Effector memory CD4-positive, alpha-beta T cell (primary cell): ENCODE data around the gene MPPED2.

Experiments
- DNase-seq, 3 donors: peaks; one replicate each; pipeline ENCODE4 v3.0.0-alpha.2; 2020
- H3K27ac ChIP-seq: 2 replicates; pipeline ENCODE4 v1.7.0; 2013; ENCODE audit warnings: mild to moderate bottlenecking, low read length, moderate library complexity; ENCODE audit not compliant: insufficient read depth, poor library complexity, severe bottlenecking
- H3K27me3 ChIP-seq: replicated peaks from 2 replicates; pipeline ENCODE4 v1.7.0; 2013; ENCODE audit warnings: mild to moderate bottlenecking, low read length; ENCODE audit not compliant: insufficient read depth, control insufficient read depth, poor library complexity, severe bottlenecking
- H3K36me3 ChIP-seq: 2 replicates; pipeline ENCODE4 v1.7.0; 2013; ENCODE audit warnings: mild to moderate bottlenecking, low read length, moderate library complexity; ENCODE audit not compliant: control insufficient read depth, insufficient read depth
- H3K4me1 ChIP-seq: 2 replicates; pipeline ENCODE4 v1.7.0; 2013; ENCODE audit warnings: low read length, mild to moderate bottlenecking; ENCODE audit not compliant: control insufficient read depth, insufficient read depth, poor library complexity, severe bottlenecking
- H3K4me3 ChIP-seq: 2 replicates; pipeline ENCODE4 v1.7.0; 2013; ENCODE audit warnings: low read length, low read depth, mild to moderate bottlenecking; ENCODE audit not compliant: insufficient read depth, poor library complexity, severe bottlenecking
- H3K9me3 ChIP-seq: 2 replicates; pipeline ENCODE4 v1.7.0; 2013; ENCODE audit warnings: mild to moderate bottlenecking, low read length, moderate library complexity; ENCODE audit not compliant: control insufficient read depth

MPPED2 gene

GRCh38 chr11:30364837-30365482, 221.2 kb downstream of the MPPED2 start:
- no peak overlapping the region for H3K27ac ChIP-seq
- H3K4me3 ChIP-seq, result no peak overlapping the region
- DNase-seq, result no peak
- no peaks in the 10 kb centered on the region for H3K36me3 ChIP-seq
- no peaks in the 10 kb centered on the region for H3K9me3 ChIP-seq
- H3K27me3 ChIP-seq, result no peaks in the 10 kb centered on the region
- H3K4me1 ChIP-seq, result no peaks in the 10 kb centered on the region

- no peaks in the 10 kb centered on the region for H3K4me1 ChIP-seq
These were observed 221.9 kb downstream of the MPPED2 start for GRCh38 chr11:30364139-30364836.

DNA sequence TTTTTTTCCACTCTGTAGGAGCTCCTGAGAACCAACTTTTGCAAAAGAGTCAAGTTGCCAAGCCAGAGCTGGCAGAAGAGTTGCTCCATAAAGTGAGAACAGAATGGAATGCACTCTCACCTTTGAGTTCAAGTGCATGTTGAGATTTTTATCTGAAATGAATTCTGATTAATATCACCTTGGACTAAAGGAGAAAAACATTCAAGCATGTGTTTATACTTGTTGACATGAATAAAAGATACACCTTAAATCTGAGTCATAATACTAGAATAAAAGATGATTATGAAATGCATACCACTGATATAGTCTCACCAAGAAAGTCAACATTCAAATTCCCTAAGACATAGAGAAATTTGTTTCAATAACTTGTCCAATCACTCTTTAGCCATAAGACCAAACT, 225.4 kb downstream of the MPPED2 start:
- Histone ChIP-seq H3K27ac (no peak overlapping the region), H3K27me3 (no peaks in the 10 kb centered on the region), H3K4me3 (no peak overlapping the region), H3K4me1 (no peaks in the 10 kb centered on the region), H3K36me3 (no peaks in the 10 kb centered on the region), H3K9me3 (no peaks in the 10 kb centered on the region)
- no peak for DNase-seq

More at GRCh38 chr11:30364139-30364836, 221.9 kb downstream of the MPPED2 start:
- Histone ChIP-seq H3K27me3 (no peaks in the 10 kb centered on the region), H3K9me3 (no peaks in the 10 kb centered on the region), H3K36me3 (no peaks in the 10 kb centered on the region), H3K27ac (no peak overlapping the region), H3K4me3 (no peak overlapping the region)
- no peak for DNase-seq
